ENCODE data around the gene DUOX1.

GRCh38 chr15:45107941-45108630 is 21.7 kb upstream of the DUOX1 start:
- TF ChIP-seq POLR2A (conservative IDR thresholded peaks at IDR 0.05) (no peak), TCF7L2 (IDR thresholded peaks at IDR 0.05; ENCODE audit: low read depth, low read length) (no peak), HLTF (IDR thresholded peaks at IDR 0.05) (no peak), ATF3 (IDR thresholded peaks at IDR 0.05) (no peak), ATF3 (CRISPR knock-in tag; conservative IDR thresholded peaks at IDR 0.05) (no peak), NR2C2 (CRISPR knock-in tag; IDR thresholded peaks at IDR 0.05) (no peak), NR2C2 (tag; IDR thresholded peaks at IDR 0.05) (no peak)
